Measurements from ENCODE around the gene PSMD11. TPM values are rescaled to one million over a fixed set of nuclear protein-coding genes. Genes with fewer than 3 reads are reported as not detected.
A peak's percentile ranks its signal among the peaks of the same experiment; 100 is the strongest.
"Not testable (repeated sequence)": the region's sequence is repeated elsewhere in the genome, so short reads cannot be mapped to it uniquely, and the experiment has no call there.

PSMD11 gene
- total RNA-seq, result 100 to 1,000 TPM; 247 to 270 (median 260) TPM

- Mint-ChIP-seq H3K9me3 (no peaks in the 10 kb centered on the region), H3K4me3 (peak within 1 kb of the TSS; percentile 97), H3K4me1 (ENCODE audit: low read depth) (peaks cover 36% of the 10 kb centered on the region), H3K27me3 (ENCODE audit: low read depth) (peaks cover 2% of the 10 kb centered on the region), H3K36me3 (ENCODE audit: insufficient read depth) (peaks cover 28% of the 10 kb centered on the region)
- ATAC-seq (peak; percentile 94), DNase-seq (peak; percentile 98)
Observed at GRCh38 chr17:32444301-32445073, at the start of gene PSMD11. Gene PSMD11 (plus strand): TSS chr17:32444510. CDS start chr17:32444524, 14 bp downstream.

GRCh38 chr17:32396343-32396742, 48.0 kb upstream of the PSMD11 start:
- no peak overlapping the region for H3K4me3 Mint-ChIP-seq
- peaks cover 5% of the 10 kb centered on the region for H3K4me1 Mint-ChIP-seq (ENCODE audit: low read depth)
- H3K36me3 Mint-ChIP-seq (ENCODE audit: insufficient read depth), result peaks cover 4% of the 10 kb centered on the region
- no peak for ATAC-seq
- no peaks in the 10 kb centered on the region for H3K27me3 Mint-ChIP-seq (ENCODE audit: low read depth)
- no peak for DNase-seq
- H3K9me3 Mint-ChIP-seq, result no peaks in the 10 kb centered on the region

GRCh38 chr17:32398946-32399345, 45.4 kb upstream of the PSMD11 start:
- no peak for ATAC-seq
- Mint-ChIP-seq H3K9me3 (no peaks in the 10 kb centered on the region), H3K27me3 (ENCODE audit: low read depth) (no peaks in the 10 kb centered on the region), H3K4me1 (ENCODE audit: low read depth) (peaks cover 5% of the 10 kb centered on the region), H3K36me3 (ENCODE audit: insufficient read depth) (peaks cover 4% of the 10 kb centered on the region), H3K4me3 (no peak overlapping the region)
- DNase-seq, result no peak

GRCh38 chr17:32410085-32410484, 34.2 kb upstream of the PSMD11 start:
- not testable (repeated sequence) for H3K27me3 Mint-ChIP-seq (ENCODE audit: low read depth); H3K4me1 Mint-ChIP-seq (ENCODE audit: low read depth); H3K4me3 Mint-ChIP-seq; H3K9me3 Mint-ChIP-seq; H3K36me3 Mint-ChIP-seq (ENCODE audit: insufficient read depth); ATAC-seq; DNase-seq

- H3K36me3 Mint-ChIP-seq (ENCODE audit: insufficient read depth), result peaks cover 5% of the 10 kb centered on the region
- H3K27me3 Mint-ChIP-seq (ENCODE audit: low read depth), result no peaks in the 10 kb centered on the region
- no peaks in the 10 kb centered on the region for H3K4me1 Mint-ChIP-seq (ENCODE audit: low read depth)
- ATAC-seq (no peak), DNase-seq (no peak)
- H3K9me3 Mint-ChIP-seq, result peaks cover 7% of the 10 kb centered on the region
- H3K4me3 Mint-ChIP-seq, result no peak overlapping the region
Observed at GRCh38 chr17:32426894-32427293, 17.4 kb upstream of the PSMD11 start.

- Mint-ChIP-seq H3K4me1 (ENCODE audit: low read depth) (no peaks in the 10 kb centered on the region), H3K4me3 (no peak overlapping the region), H3K27me3 (ENCODE audit: low read depth) (no peaks in the 10 kb centered on the region), H3K36me3 (ENCODE audit: insufficient read depth) (peaks cover 5% of the 10 kb centered on the region), H3K9me3 (peaks cover 7% of the 10 kb centered on the region)
- ATAC-seq, result no peak
- no peak for DNase-seq
Observed at GRCh38 chr17:32429598-32429997, 14.7 kb upstream of the PSMD11 start.

GRCh38 chr17:32440722-32441121, 3.6 kb upstream of the PSMD11 start:
- peaks cover 9% of the 10 kb centered on the region for H3K36me3 Mint-ChIP-seq (ENCODE audit: insufficient read depth)
- H3K4me1 Mint-ChIP-seq (ENCODE audit: low read depth), result peaks cover 13% of the 10 kb centered on the region
- peaks cover 6% of the 10 kb centered on the region for H3K9me3 Mint-ChIP-seq

GRCh38 chr17:32441886-32442285, 2.4 kb upstream of the PSMD11 start:
- ATAC-seq (no peak), DNase-seq (no peak)
- Mint-ChIP-seq H3K9me3 (no peaks in the 10 kb centered on the region), H3K4me3 (no peak overlapping the region), H3K4me1 (ENCODE audit: low read depth) (peaks cover 24% of the 10 kb centered on the region), H3K27me3 (ENCODE audit: low read depth) (peaks cover 2% of the 10 kb centered on the region), H3K36me3 (ENCODE audit: insufficient read depth) (peaks cover 18% of the 10 kb centered on the region)

More at GRCh38 chr17:32440722-32441121, 3.6 kb upstream of the PSMD11 start:
- no peak for DNase-seq
- peaks cover 2% of the 10 kb centered on the region for H3K27me3 Mint-ChIP-seq (ENCODE audit: low read depth)
- no peak overlapping the region for H3K4me3 Mint-ChIP-seq
- ATAC-seq, result no peak

GRCh38 chr17:32443827-32444300, 446 bp upstream of the PSMD11 start:
- ATAC-seq (no peak), DNase-seq (no peak)
- Mint-ChIP-seq H3K9me3 (no peaks in the 10 kb centered on the region), H3K27me3 (ENCODE audit: low read depth) (peaks cover 2% of the 10 kb centered on the region), H3K4me1 (ENCODE audit: low read depth) (peaks cover 35% of the 10 kb centered on the region), H3K4me3 (peak overlapping the region; percentile 97), H3K36me3 (ENCODE audit: insufficient read depth) (peaks cover 26% of the 10 kb centered on the region)

GRCh38 chr17:32445074-32445415, 735 bp downstream of the PSMD11 start:
- DNase-seq (peak; percentile 34), ATAC-seq (peak; percentile 44 to 47)
- Mint-ChIP-seq H3K36me3 (ENCODE audit: insufficient read depth) (peaks cover 33% of the 10 kb centered on the region), H3K4me3 (peak overlapping the region; percentile 97), H3K9me3 (no peaks in the 10 kb centered on the region), H3K4me1 (ENCODE audit: low read depth) (peaks cover 41% of the 10 kb centered on the region), H3K27me3 (ENCODE audit: low read depth) (peaks cover 2% of the 10 kb centered on the region)

GRCh38 chr17:32445497-32445896, 1.2 kb downstream of the PSMD11 start:
- no peaks in the 10 kb centered on the region for H3K9me3 Mint-ChIP-seq
- peaks cover 35% of the 10 kb centered on the region for H3K36me3 Mint-ChIP-seq (ENCODE audit: insufficient read depth)
- H3K4me3 Mint-ChIP-seq, result peak overlapping the region; percentile 97
- peaks cover 41% of the 10 kb centered on the region for H3K4me1 Mint-ChIP-seq (ENCODE audit: low read depth)
- peaks cover 2% of the 10 kb centered on the region for H3K27me3 Mint-ChIP-seq (ENCODE audit: low read depth)
- DNase-seq (no peak), ATAC-seq (no peak)

- H3K4me1 Mint-ChIP-seq (ENCODE audit: low read depth), result peaks cover 41% of the 10 kb centered on the region
- no peaks in the 10 kb centered on the region for H3K9me3 Mint-ChIP-seq
- no peak for ATAC-seq
- H3K27me3 Mint-ChIP-seq (ENCODE audit: low read depth), result peaks cover 2% of the 10 kb centered on the region
- peak overlapping the region; percentile 97 for H3K4me3 Mint-ChIP-seq
- H3K36me3 Mint-ChIP-seq (ENCODE audit: insufficient read depth), result peaks cover 38% of the 10 kb centered on the region
- no peak for DNase-seq
Observed at GRCh38 chr17:32445971-32446370, 1.7 kb downstream of the PSMD11 start.

- Mint-ChIP-seq H3K4me3 (peak overlapping the region; percentile 97), H3K27me3 (ENCODE audit: low read depth) (peaks cover 2% of the 10 kb centered on the region), H3K36me3 (ENCODE audit: insufficient read depth) (peaks cover 45% of the 10 kb centered on the region), H3K4me1 (ENCODE audit: low read depth) (peaks cover 47% of the 10 kb centered on the region), H3K9me3 (no peaks in the 10 kb centered on the region)
- DNase-seq (no peak), ATAC-seq (no peak)
Observed at GRCh38 chr17:32446949-32447348, 2.6 kb downstream of the PSMD11 start.

GRCh38 chr17:32449963-32450362, 5.7 kb downstream of the PSMD11 start:
- H3K36me3 Mint-ChIP-seq (ENCODE audit: insufficient read depth), result peaks cover 64% of the 10 kb centered on the region
- peaks cover 51% of the 10 kb centered on the region for H3K4me1 Mint-ChIP-seq (ENCODE audit: low read depth)
- no peaks in the 10 kb centered on the region for H3K9me3 Mint-ChIP-seq
- ATAC-seq (no peak), DNase-seq (no peak)
- no peak overlapping the region for H3K4me3 Mint-ChIP-seq
- no peaks in the 10 kb centered on the region for H3K27me3 Mint-ChIP-seq (ENCODE audit: low read depth)

GRCh38 chr17:32450379-32450778, 6.1 kb downstream of the PSMD11 start:
- H3K9me3 Mint-ChIP-seq; ATAC-seq; H3K27me3 Mint-ChIP-seq (ENCODE audit: low read depth); DNase-seq; H3K4me3 Mint-ChIP-seq: not testable (repeated sequence)
- H3K4me1 Mint-ChIP-seq (ENCODE audit: low read depth), result peaks cover 47% of the 10 kb centered on the region
- H3K36me3 Mint-ChIP-seq (ENCODE audit: insufficient read depth), result peaks cover 65% of the 10 kb centered on the region

All from activated T-cell treated with anti-CD3 and anti-CD28 coated beads, Interleukin-2, amount 50 U/mL, for 4 hours (primary cell).